ENCODE results near the gene TMEM60.

Gene TMEM60

GRCh38 chr7:77760809-77761453, 37.3 kb downstream of the TMEM60 start:
- H3K36me3 ChIP-seq (ENCODE audit: control insufficient read depth in 5 of 5, insufficient read depth in 5 of 5, low read length in 5 of 5) = peaks cover 0 to 4% (median 0%) of the 10 kb centered on the region in 5 donors
- H3K9ac ChIP-seq (ENCODE audit: low read length in 5 of 5) = no peak overlapping the region
- no peak overlapping the region for H3K4me3 ChIP-seq (ENCODE audit: low read depth in 1 of 5, low read length in 5 of 5)
- H3K9me3 ChIP-seq (ENCODE audit: control insufficient read depth in 5 of 5, low read length in 5 of 5) = no peaks in the 10 kb centered on the region
- no peaks in the 10 kb centered on the region for H3K27me3 ChIP-seq (ENCODE audit: control insufficient read depth in 5 of 5, insufficient read depth in 4 of 5, low read length in 5 of 5)
- no peak overlapping the region for H3K27ac ChIP-seq (ENCODE audit: low read depth, low read length)
- peaks cover 0 to 7% (median 6%) of the 10 kb centered on the region in 5 donors for H3K4me1 ChIP-seq (ENCODE audit: control insufficient read depth in 5 of 5, insufficient read depth in 5 of 5, low read length in 5 of 5)

DNA sequence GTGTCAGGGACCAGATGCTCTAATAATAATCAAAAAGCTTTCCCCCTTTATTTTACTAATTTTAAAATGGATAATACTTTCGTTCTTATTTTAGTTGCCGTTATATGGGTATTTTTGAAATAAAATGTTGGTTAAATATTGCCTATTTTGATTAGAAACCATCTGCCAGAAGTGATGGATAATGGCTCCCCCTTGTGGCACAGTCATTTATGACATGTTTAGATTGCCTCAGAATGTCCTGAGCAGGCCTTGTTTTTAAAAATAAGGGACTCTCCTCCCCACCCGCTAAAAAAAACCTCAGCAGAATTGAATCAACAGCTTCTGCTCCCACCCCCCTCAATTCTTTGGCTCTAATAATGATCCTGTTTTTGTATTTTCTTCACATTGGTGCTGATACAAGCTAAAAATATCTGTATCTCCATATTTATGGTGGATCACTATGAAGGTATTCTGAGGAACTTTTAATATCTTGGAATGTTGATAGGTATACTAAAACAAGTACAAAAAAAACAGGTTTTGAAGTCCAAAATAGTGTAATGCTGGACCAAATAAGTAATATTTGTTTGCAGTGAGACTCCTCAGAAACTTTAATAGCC, 38.8 kb downstream of the TMEM60 start:
- no peak overlapping the region for H3K4me3 ChIP-seq (ENCODE audit: low read depth in 1 of 5, low read length in 5 of 5)
- H3K9ac ChIP-seq (ENCODE audit: low read length in 5 of 5) = peak overlapping the region in 1 of 5 donors; percentile 51
- H3K4me1 ChIP-seq (ENCODE audit: control insufficient read depth in 5 of 5, insufficient read depth in 5 of 5, low read length in 5 of 5) = peaks cover 0 to 7% (median 6%) of the 10 kb centered on the region in 5 donors
- no peaks in the 10 kb centered on the region for H3K27me3 ChIP-seq (ENCODE audit: control insufficient read depth in 5 of 5, insufficient read depth in 4 of 5, low read length in 5 of 5)
- no peaks in the 10 kb centered on the region for H3K9me3 ChIP-seq (ENCODE audit: control insufficient read depth in 5 of 5, low read length in 5 of 5)
- H3K36me3 ChIP-seq (ENCODE audit: control insufficient read depth in 5 of 5, insufficient read depth in 5 of 5, low read length in 5 of 5) = no peaks in the 10 kb centered on the region
- no peak overlapping the region for H3K27ac ChIP-seq (ENCODE audit: low read depth, low read length)

DNA sequence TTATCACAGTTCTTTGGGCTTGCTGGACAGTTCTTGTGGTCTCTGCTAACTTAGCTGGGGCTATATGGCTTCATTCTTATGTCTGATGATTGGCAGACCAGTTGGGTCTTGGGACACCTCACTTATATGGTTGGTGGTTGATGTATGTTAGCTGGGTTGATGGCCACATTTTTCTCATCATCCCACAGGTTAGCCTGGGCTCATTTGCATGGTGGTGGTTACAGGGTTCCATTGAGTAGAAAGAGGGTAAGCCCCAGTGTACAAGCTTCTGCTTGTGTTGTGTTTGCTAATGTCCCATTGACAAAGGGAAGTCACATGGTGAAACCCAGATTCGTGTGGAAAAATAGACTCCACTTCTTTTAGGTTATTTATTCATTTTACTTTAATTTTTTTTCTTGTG, 40.6 kb downstream of the TMEM60 start:
- no peak overlapping the region for H3K4me3 ChIP-seq (ENCODE audit: low read depth in 1 of 5, low read length in 5 of 5)
- H3K9ac ChIP-seq (ENCODE audit: low read length in 5 of 5) = peak overlapping the region in 1 of 5 donors; percentile 37
- H3K9me3 ChIP-seq (ENCODE audit: control insufficient read depth in 5 of 5, low read length in 5 of 5) = no peaks in the 10 kb centered on the region
- no peaks in the 10 kb centered on the region for H3K27me3 ChIP-seq (ENCODE audit: control insufficient read depth in 5 of 5, insufficient read depth in 4 of 5, low read length in 5 of 5)
- no peak overlapping the region for H3K27ac ChIP-seq (ENCODE audit: low read depth, low read length)
- peaks cover 0 to 5% (median 0%) of the 10 kb centered on the region in 5 donors for H3K36me3 ChIP-seq (ENCODE audit: control insufficient read depth in 5 of 5, insufficient read depth in 5 of 5, low read length in 5 of 5)
- peaks cover 0 to 7% (median 6%) of the 10 kb centered on the region in 5 donors for H3K4me1 ChIP-seq (ENCODE audit: control insufficient read depth in 5 of 5, insufficient read depth in 5 of 5, low read length in 5 of 5)

- H3K9me3 ChIP-seq (ENCODE audit: control insufficient read depth in 5 of 5, low read length in 5 of 5) = no peaks in the 10 kb centered on the region
- no peaks in the 10 kb centered on the region for H3K27me3 ChIP-seq (ENCODE audit: control insufficient read depth in 5 of 5, insufficient read depth in 4 of 5, low read length in 5 of 5)
- H3K36me3 ChIP-seq (ENCODE audit: control insufficient read depth in 5 of 5, insufficient read depth in 5 of 5, low read length in 5 of 5) = peaks cover 0 to 19% (median 5%) of the 10 kb centered on the region in 5 donors
- H3K4me3 ChIP-seq (ENCODE audit: low read depth in 1 of 5, low read length in 5 of 5) = no peak overlapping the region
- no peak overlapping the region for H3K27ac ChIP-seq (ENCODE audit: low read depth, low read length)
- H3K4me1 ChIP-seq (ENCODE audit: control insufficient read depth in 5 of 5, insufficient read depth in 5 of 5, low read length in 5 of 5) = no peaks in the 10 kb centered on the region
- no peak overlapping the region for H3K9ac ChIP-seq (ENCODE audit: low read length in 5 of 5)
Observed at GRCh38 chr7:77753173-77753572, 45.1 kb downstream of the TMEM60 start.

DNA sequence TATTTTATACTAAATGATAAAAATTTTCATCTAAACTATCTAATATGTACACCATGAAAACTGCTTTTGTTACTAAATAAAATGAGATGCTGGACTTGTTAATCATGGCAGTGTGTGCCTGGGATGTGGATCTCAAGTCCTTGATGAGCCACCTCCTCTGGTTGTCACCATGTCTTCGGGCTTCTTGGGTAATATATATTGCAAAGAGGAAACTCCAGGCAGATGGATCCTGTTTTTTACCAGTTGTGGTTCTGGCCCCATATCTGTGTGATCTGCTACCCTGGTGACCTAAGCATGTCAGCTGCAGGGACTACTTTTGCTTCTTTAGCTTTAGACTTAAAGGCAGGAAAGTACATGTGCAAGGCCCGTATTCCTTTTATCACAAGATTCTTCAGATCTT, 46.2 kb downstream of the TMEM60 start:
- Histone ChIP-seq H3K9me3 (ENCODE audit: control insufficient read depth in 5 of 5, low read length in 5 of 5) (no peaks in the 10 kb centered on the region), H3K27ac (ENCODE audit: low read depth, low read length) (no peak overlapping the region), H3K4me1 (ENCODE audit: control insufficient read depth in 5 of 5, insufficient read depth in 5 of 5, low read length in 5 of 5) (no peaks in the 10 kb centered on the region), H3K4me3 (ENCODE audit: low read depth in 1 of 5, low read length in 5 of 5) (no peak overlapping the region), H3K9ac (ENCODE audit: low read length in 5 of 5) (no peak overlapping the region), H3K36me3 (ENCODE audit: control insufficient read depth in 5 of 5, insufficient read depth in 5 of 5, low read length in 5 of 5) (peaks cover 0 to 19% (median 5%) of the 10 kb centered on the region in 5 donors), H3K27me3 (ENCODE audit: control insufficient read depth in 5 of 5, insufficient read depth in 4 of 5, low read length in 5 of 5) (no peaks in the 10 kb centered on the region)

- H3K4me3 ChIP-seq (ENCODE audit: low read depth in 1 of 5, low read length in 5 of 5) = no peak overlapping the region
- H3K36me3 ChIP-seq (ENCODE audit: control insufficient read depth in 5 of 5, insufficient read depth in 5 of 5, low read length in 5 of 5) = peaks cover 0 to 19% (median 5%) of the 10 kb centered on the region in 5 donors
- no peaks in the 10 kb centered on the region for H3K4me1 ChIP-seq (ENCODE audit: control insufficient read depth in 5 of 5, insufficient read depth in 5 of 5, low read length in 5 of 5)
- H3K27ac ChIP-seq (ENCODE audit: low read depth, low read length) = no peak overlapping the region
- no peak overlapping the region for H3K9ac ChIP-seq (ENCODE audit: low read length in 5 of 5)
- no peaks in the 10 kb centered on the region for H3K9me3 ChIP-seq (ENCODE audit: control insufficient read depth in 5 of 5, low read length in 5 of 5)
- no peaks in the 10 kb centered on the region for H3K27me3 ChIP-seq (ENCODE audit: control insufficient read depth in 5 of 5, insufficient read depth in 4 of 5, low read length in 5 of 5)
Observed at GRCh38 chr7:77747718-77748117, 50.5 kb downstream of the TMEM60 start.

DNA sequence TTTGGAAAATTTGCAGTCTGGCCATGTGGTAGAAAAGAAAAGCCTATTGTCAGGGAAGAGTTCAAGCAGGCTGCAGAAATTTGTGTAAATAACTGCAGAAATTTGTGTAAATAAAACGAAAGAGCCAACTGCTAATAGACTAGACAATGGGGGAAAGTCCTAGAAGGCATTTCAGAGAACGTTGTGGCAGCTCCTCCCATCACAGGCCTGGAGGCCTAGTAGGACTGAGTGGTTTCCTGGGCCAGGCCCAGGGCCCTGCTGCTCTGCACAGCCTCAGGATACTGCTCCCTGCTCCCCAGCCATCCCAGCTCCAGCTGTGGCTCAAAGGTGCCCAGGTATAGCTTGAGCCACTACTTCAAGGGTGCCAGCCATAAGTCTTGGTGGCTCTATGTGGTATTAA, 51.1 kb downstream of the TMEM60 start:
- Histone ChIP-seq H3K27me3 (ENCODE audit: control insufficient read depth in 5 of 5, insufficient read depth in 4 of 5, low read length in 5 of 5) (no peaks in the 10 kb centered on the region), H3K4me3 (ENCODE audit: low read depth in 1 of 5, low read length in 5 of 5) (no peak overlapping the region), H3K9me3 (ENCODE audit: control insufficient read depth in 5 of 5, low read length in 5 of 5) (no peaks in the 10 kb centered on the region), H3K4me1 (ENCODE audit: control insufficient read depth in 5 of 5, insufficient read depth in 5 of 5, low read length in 5 of 5) (no peaks in the 10 kb centered on the region), H3K9ac (ENCODE audit: low read length in 5 of 5) (no peak overlapping the region), H3K27ac (ENCODE audit: low read depth, low read length) (no peak overlapping the region), H3K36me3 (ENCODE audit: control insufficient read depth in 5 of 5, insufficient read depth in 5 of 5, low read length in 5 of 5) (peaks cover 0 to 19% (median 5%) of the 10 kb centered on the region in 5 donors)

DNA sequence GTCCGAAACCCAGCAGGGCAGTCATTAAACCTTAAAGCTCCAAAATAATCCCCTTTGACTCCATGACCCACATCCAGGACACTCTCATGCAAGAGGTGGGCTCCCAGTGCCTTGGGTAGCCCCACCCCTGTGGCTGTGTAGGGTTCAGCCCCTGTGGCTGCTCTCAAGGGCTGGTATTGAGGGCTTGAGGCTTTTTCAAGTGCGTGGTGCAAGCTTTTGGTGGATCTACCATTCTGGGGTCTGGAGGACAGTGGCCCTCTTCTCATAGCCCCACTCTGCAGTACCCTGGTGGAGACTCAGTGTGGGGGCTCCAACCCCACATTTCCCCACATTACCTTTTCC, 51.4 kb downstream of the TMEM60 start:
- H3K4me1 ChIP-seq (ENCODE audit: control insufficient read depth in 5 of 5, insufficient read depth in 5 of 5, low read length in 5 of 5) = no peaks in the 10 kb centered on the region
- H3K9ac ChIP-seq (ENCODE audit: low read length in 5 of 5) = no peak overlapping the region
- peaks cover 0 to 19% (median 5%) of the 10 kb centered on the region in 5 donors for H3K36me3 ChIP-seq (ENCODE audit: control insufficient read depth in 5 of 5, insufficient read depth in 5 of 5, low read length in 5 of 5)
- no peaks in the 10 kb centered on the region for H3K9me3 ChIP-seq (ENCODE audit: control insufficient read depth in 5 of 5, low read length in 5 of 5)
- H3K27ac ChIP-seq (ENCODE audit: low read depth, low read length) = no peak overlapping the region
- no peaks in the 10 kb centered on the region for H3K27me3 ChIP-seq (ENCODE audit: control insufficient read depth in 5 of 5, insufficient read depth in 4 of 5, low read length in 5 of 5)
- H3K4me3 ChIP-seq (ENCODE audit: low read depth in 1 of 5, low read length in 5 of 5) = no peak overlapping the region

DNA sequence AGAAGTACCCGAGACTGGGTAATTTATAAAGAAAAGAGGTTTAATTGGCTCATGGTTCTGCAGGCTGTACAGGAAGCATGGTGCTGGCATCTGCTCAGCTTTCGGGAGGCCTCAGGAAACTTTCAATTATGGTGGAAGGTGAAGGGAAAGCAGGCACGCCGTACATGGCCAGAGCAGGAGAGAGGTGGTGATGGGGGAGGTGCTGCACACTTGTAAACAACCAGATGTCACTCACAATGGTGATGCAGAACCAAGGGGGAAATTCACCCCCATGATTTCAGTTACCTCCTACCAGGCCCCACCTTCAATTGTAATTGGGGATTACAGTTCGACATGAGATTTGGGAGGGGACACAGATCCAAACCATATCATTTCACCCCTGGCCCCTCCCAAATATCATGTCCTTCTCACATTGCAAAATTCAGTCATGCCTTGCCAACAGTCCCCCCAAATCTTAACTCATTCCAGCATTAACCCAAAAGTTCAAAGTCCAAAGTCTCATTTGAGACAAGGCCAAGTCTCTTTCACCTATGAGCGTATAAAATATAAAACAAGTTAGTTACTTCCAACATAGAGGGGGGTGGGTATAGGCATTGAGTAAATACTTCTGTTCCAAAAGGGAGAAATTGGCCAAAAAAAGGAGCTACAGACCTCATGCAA, 51.9 kb downstream of the TMEM60 start:
- H3K36me3 ChIP-seq (ENCODE audit: control insufficient read depth in 5 of 5, insufficient read depth in 5 of 5, low read length in 5 of 5) = peaks cover 0 to 15% (median 5%) of the 10 kb centered on the region in 5 donors
- H3K9ac ChIP-seq (ENCODE audit: low read length in 5 of 5) = no peak overlapping the region
- no peak overlapping the region for H3K27ac ChIP-seq (ENCODE audit: low read depth, low read length)
- H3K9me3 ChIP-seq (ENCODE audit: control insufficient read depth in 5 of 5, low read length in 5 of 5) = no peaks in the 10 kb centered on the region
- no peaks in the 10 kb centered on the region for H3K4me1 ChIP-seq (ENCODE audit: control insufficient read depth in 5 of 5, insufficient read depth in 5 of 5, low read length in 5 of 5)
- no peak overlapping the region for H3K4me3 ChIP-seq (ENCODE audit: low read depth in 1 of 5, low read length in 5 of 5)
- H3K27me3 ChIP-seq (ENCODE audit: control insufficient read depth in 5 of 5, insufficient read depth in 4 of 5, low read length in 5 of 5) = no peaks in the 10 kb centered on the region

- no peaks in the 10 kb centered on the region for H3K9me3 ChIP-seq (ENCODE audit: control insufficient read depth in 5 of 5, low read length in 5 of 5)
- H3K9ac ChIP-seq (ENCODE audit: low read length in 5 of 5) = no peak overlapping the region
- no peaks in the 10 kb centered on the region for H3K4me1 ChIP-seq (ENCODE audit: control insufficient read depth in 5 of 5, insufficient read depth in 5 of 5, low read length in 5 of 5)
- H3K36me3 ChIP-seq (ENCODE audit: control insufficient read depth in 5 of 5, insufficient read depth in 5 of 5, low read length in 5 of 5) = peaks cover 0 to 10% (median 5%) of the 10 kb centered on the region in 5 donors
- H3K27me3 ChIP-seq (ENCODE audit: control insufficient read depth in 5 of 5, insufficient read depth in 4 of 5, low read length in 5 of 5) = no peaks in the 10 kb centered on the region
- H3K27ac ChIP-seq (ENCODE audit: low read depth, low read length) = no peak overlapping the region
- no peak overlapping the region for H3K4me3 ChIP-seq (ENCODE audit: low read depth in 1 of 5, low read length in 5 of 5)
Observed at GRCh38 chr7:77745746-77746145, 52.5 kb downstream of the TMEM60 start.

Data from subcutaneous abdominal adipose tissue (tissue), 5 donors.